ENCODE data around the gene FXR2.
A peak's percentile ranks its signal among the peaks of the same experiment; 100 is the strongest.

The FXR2 gene

GRCh38 chr17:7588553-7589203 is 26.0 kb downstream of the FXR2 start:
- DNase-seq (ENCODE audit: low read depth): no peak

GRCh38 chr17:7587420-7588151 is 27.1 kb downstream of the FXR2 start:
- DNase-seq (ENCODE audit: low read depth): peak; percentile 98

- DNase-seq (ENCODE audit: low read depth): no peak
Measured at GRCh38 chr17:7586673-7587419, 27.9 kb downstream of the FXR2 start.

GRCh38 chr17:7583253-7584109 is 31.2 kb downstream of the FXR2 start, which contains the start of gene MPDU1:
MPDU1 (plus strand) TSS chr17:7583852; CDS start chr17:7583863, 11 bp downstream.
- DNase-seq (ENCODE audit: low read depth): peak; percentile 97

- DNase-seq (ENCODE audit: low read depth): no peak
Measured at GRCh38 chr17:7582396-7583252, 32.1 kb downstream of the FXR2 start.

GRCh38 chr17:7580604-7581575 is 33.8 kb downstream of the FXR2 start:
- no peak for DNase-seq (ENCODE audit: low read depth)

GRCh38 chr17:7579834-7580603 is 34.7 kb downstream of the FXR2 start:
- DNase-seq (ENCODE audit: low read depth): no peak

GRCh38 chr17:7579001-7579833 is 35.5 kb downstream of the FXR2 start, which contains the start of gene CD68:
CD68 (plus strand) TSS chr17:7579638; CDS start chr17:7579678, 40 bp downstream.
- peak; percentile 96 for DNase-seq (ENCODE audit: low read depth)

- no peak for DNase-seq (ENCODE audit: low read depth)
Measured at GRCh38 chr17:7577327-7578199, 37.1 kb downstream of the FXR2 start.

GRCh38 chr17:7576432-7576937 is 38.2 kb downstream of the FXR2 start:
- no peak for DNase-seq (ENCODE audit: low read depth)

- DNase-seq (ENCODE audit: low read depth): no peak
Measured at GRCh38 chr17:7575959-7576358, 38.7 kb downstream of the FXR2 start.

GRCh38 chr17:7575481-7575883 is 39.2 kb downstream of the FXR2 start:
- no peak for DNase-seq (ENCODE audit: low read depth)

- DNase-seq (ENCODE audit: low read depth): peak; percentile 18
Measured at GRCh38 chr17:7574176-7574953, 40.3 kb downstream of the FXR2 start.

GRCh38 chr17:7573324-7574080 is 41.2 kb downstream of the FXR2 start:
- peak; percentile 92 for DNase-seq (ENCODE audit: low read depth)
